ENCODE data around the gene BACH1.

Gene BACH1

GRCh38 chr21:29315131-29315749 lies 16.5 kb downstream of the BACH1 start:
- H3K9me3 ChIP-seq (ENCODE audit: severe bottlenecking): no peaks in the 10 kb centered on the region
- ATAC-seq (ENCODE audit: low read depth) (0 out of 3 replicates have a peak, but pooled peaks have one; percentile 40), DNase-seq (ENCODE audit: low spot score) (no peak)
- peak overlapping the region; percentile 2 for H3K27ac ChIP-seq (ENCODE audit: poor library complexity, severe bottlenecking)
- TF ChIP-seq, protein P1, sequence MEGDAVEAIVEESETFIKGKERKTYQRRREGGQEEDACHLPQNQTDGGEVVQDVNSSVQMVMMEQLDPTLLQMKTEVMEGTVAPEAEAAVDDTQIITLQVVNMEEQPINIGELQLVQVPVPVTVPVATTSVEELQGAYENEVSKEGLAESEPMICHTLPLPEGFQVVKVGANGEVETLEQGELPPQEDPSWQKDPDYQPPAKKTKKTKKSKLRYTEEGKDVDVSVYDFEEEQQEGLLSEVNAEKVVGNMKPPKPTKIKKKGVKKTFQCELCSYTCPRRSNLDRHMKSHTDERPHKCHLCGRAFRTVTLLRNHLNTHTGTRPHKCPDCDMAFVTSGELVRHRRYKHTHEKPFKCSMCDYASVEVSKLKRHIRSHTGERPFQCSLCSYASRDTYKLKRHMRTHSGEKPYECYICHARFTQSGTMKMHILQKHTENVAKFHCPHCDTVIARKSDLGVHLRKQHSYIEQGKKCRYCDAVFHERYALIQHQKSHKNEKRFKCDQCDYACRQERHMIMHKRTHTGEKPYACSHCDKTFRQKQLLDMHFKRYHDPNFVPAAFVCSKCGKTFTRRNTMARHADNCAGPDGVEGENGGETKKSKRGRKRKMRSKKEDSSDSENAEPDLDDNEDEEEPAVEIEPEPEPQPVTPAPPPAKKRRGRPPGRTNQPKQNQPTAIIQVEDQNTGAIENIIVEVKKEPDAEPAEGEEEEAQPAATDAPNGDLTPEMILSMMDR (IDR thresholded peaks at IDR 0.05; ENCODE audit: poor library complexity, severe bottlenecking): no peak
- H3K4me1 ChIP-seq (ENCODE audit: insufficient read depth, poor library complexity, severe bottlenecking): peaks cover 34% of the 10 kb centered on the region
- no peak overlapping the region for H3K4me3 ChIP-seq (ENCODE audit: severe bottlenecking)
- no peaks in the 10 kb centered on the region for H3K27me3 ChIP-seq (ENCODE audit: insufficient read depth, poor library complexity, severe bottlenecking)
- H3K36me3 ChIP-seq (ENCODE audit: low read depth): peaks cover 51% of the 10 kb centered on the region

DNA sequence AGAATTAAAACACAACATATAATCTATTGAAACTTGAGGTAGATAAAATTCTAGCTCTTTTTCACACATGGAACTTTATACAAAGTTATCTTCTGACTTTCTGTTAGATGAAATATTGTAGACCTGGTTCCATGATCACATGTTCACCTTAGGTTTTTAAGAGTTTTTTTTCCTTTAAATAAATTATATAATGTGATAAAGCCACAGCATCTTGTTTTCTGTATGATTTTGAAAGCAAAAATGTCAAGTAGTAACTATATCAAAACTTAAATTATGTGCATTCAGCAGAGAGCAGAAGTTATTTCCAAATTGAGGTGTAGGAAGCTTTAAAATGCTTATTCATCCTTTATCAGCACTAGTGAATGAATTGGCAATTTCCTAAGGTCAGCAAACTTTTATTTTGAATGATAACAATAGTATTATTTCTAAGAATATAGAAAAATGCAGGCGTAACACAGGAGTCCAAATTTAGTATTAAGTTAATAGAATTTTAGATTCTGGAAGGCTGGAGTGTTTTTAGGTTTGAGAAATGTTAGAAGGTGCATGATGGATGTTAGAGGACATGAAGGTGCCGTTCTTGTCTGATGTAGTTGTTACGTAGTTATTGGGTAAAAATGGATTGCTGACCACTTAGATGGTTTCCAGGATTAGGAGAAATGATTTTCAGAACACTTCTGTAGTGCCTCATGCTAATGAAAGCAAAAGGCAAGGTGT lies 17.5 kb downstream of the BACH1 start:
- ATAC-seq (ENCODE audit: low read depth) (no peak), DNase-seq (ENCODE audit: low spot score) (no peak)
- H3K27me3 ChIP-seq (ENCODE audit: insufficient read depth, poor library complexity, severe bottlenecking): no peaks in the 10 kb centered on the region
- no peak overlapping the region for H3K27ac ChIP-seq (ENCODE audit: poor library complexity, severe bottlenecking)
- no peak overlapping the region for H3K4me3 ChIP-seq (ENCODE audit: severe bottlenecking)
- no peaks in the 10 kb centered on the region for H3K9me3 ChIP-seq (ENCODE audit: severe bottlenecking)
- peaks cover 49% of the 10 kb centered on the region for H3K36me3 ChIP-seq (ENCODE audit: low read depth)
- H3K4me1 ChIP-seq (ENCODE audit: insufficient read depth, poor library complexity, severe bottlenecking): peaks cover 34% of the 10 kb centered on the region
- TF ChIP-seq, protein P1 (IDR thresholded peaks at IDR 0.05; ENCODE audit: poor library complexity, severe bottlenecking): no peak

DNA sequence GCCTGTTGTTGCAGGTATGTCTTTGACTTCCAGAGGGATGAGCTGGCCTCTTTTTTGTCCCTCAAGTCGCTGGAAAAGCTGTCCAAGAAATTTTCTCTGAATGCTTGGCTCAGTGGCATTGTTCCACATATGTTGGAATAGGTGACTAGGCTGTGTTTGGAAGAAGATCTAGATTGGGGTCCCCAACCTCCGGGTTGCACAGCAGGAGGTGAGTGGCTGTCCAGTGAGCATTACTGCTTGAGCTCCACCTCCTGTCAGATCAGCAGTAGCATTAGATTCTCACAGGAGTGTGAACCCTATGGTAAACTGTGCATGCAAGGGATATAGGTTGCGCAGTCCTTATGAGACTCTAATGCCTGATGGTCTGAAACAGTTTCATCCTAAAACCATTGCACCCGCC lies 18.1 kb downstream of the BACH1 start:
- Histone ChIP-seq H3K9me3 (ENCODE audit: severe bottlenecking) (no peaks in the 10 kb centered on the region), H3K36me3 (ENCODE audit: low read depth) (peaks cover 49% of the 10 kb centered on the region), H3K27ac (ENCODE audit: poor library complexity, severe bottlenecking) (no peak overlapping the region), H3K4me1 (ENCODE audit: insufficient read depth, poor library complexity, severe bottlenecking) (peaks cover 34% of the 10 kb centered on the region), H3K27me3 (ENCODE audit: insufficient read depth, poor library complexity, severe bottlenecking) (no peaks in the 10 kb centered on the region), H3K4me3 (ENCODE audit: severe bottlenecking) (no peak overlapping the region)
- TF ChIP-seq, protein P1 (IDR thresholded peaks at IDR 0.05; ENCODE audit: poor library complexity, severe bottlenecking): no peak
- DNase-seq (ENCODE audit: low spot score) (no peak), ATAC-seq (ENCODE audit: low read depth) (no peak)

DNA sequence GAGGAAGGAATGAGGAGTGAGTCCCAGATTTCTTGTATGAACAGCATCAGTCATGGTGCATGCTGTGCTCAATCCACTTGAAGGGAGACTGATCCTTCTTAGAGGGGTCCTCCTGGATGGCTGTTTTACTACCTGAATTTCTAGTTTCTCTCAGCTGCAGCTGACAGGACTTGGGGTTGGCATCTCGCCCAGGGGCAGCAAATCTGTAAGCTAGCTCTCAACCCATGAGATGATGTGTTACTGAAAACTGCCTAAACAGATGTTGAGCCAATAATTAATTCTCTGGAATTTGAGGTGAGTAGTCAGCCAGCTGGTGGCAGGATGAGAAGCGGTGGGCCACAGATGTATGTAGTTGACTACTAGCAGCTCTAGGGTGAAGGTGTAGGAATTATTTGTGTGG lies 19.6 kb downstream of the BACH1 start:
- Histone ChIP-seq H3K4me3 (ENCODE audit: severe bottlenecking) (no peak overlapping the region), H3K27me3 (ENCODE audit: insufficient read depth, poor library complexity, severe bottlenecking) (no peaks in the 10 kb centered on the region), H3K36me3 (ENCODE audit: low read depth) (peaks cover 49% of the 10 kb centered on the region), H3K27ac (ENCODE audit: poor library complexity, severe bottlenecking) (no peak overlapping the region), H3K9me3 (ENCODE audit: severe bottlenecking) (no peaks in the 10 kb centered on the region), H3K4me1 (ENCODE audit: insufficient read depth, poor library complexity, severe bottlenecking) (peaks cover 27% of the 10 kb centered on the region)
- TF ChIP-seq, protein P1 (IDR thresholded peaks at IDR 0.05; ENCODE audit: poor library complexity, severe bottlenecking): no peak
- DNase-seq (ENCODE audit: low spot score) (no peak), ATAC-seq (ENCODE audit: low read depth) (no peak)

DNA sequence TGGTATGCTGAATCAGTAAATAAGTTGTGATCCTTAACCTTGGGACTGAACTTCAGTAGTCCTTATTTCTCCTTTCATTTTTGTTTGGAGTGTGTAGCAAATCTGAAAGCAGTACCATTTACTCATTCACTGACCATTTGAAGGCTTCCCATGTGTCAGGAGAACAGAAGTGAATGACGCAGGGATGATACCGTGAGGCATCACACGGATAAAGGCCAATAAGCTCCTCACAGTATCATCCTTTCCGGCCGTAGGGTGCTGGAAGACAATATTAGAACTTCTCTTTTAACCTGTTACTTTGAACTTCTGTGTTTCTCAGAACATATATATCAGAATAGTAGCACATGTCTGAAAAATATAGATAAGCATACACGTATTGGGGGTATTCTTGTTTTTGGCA lies 21.3 kb downstream of the BACH1 start:
- H3K36me3 ChIP-seq (ENCODE audit: low read depth): peaks cover 61% of the 10 kb centered on the region

More for the DNA sequence above, 21.3 kb downstream of the BACH1 start:
- H3K27ac ChIP-seq (ENCODE audit: poor library complexity, severe bottlenecking): no peak overlapping the region
- ATAC-seq (ENCODE audit: low read depth) (no peak), DNase-seq (ENCODE audit: low spot score) (no peak)
- H3K4me3 ChIP-seq (ENCODE audit: severe bottlenecking): no peak overlapping the region
- H3K27me3 ChIP-seq (ENCODE audit: insufficient read depth, poor library complexity, severe bottlenecking): no peaks in the 10 kb centered on the region
- TF ChIP-seq, protein P1 (IDR thresholded peaks at IDR 0.05; ENCODE audit: poor library complexity, severe bottlenecking): no peak
- peaks cover 10% of the 10 kb centered on the region for H3K4me1 ChIP-seq (ENCODE audit: insufficient read depth, poor library complexity, severe bottlenecking)
- no peaks in the 10 kb centered on the region for H3K9me3 ChIP-seq (ENCODE audit: severe bottlenecking)

Measured in RWPE2 (cell line).